NB4 (cell line): ENCODE results near the gene PUM2.

Experiments
- MYC ChIP-seq: IDR thresholded peaks from 2 replicates; pipeline ENCODE4 v1.6.1; 2011; ENCODE audit warnings: low read depth, low read length
- POLR2A ChIP-seq: IDR thresholded peaks from 2 replicates; pipeline ENCODE4 v1.6.1; 2011; ENCODE audit warnings: mild to moderate bottlenecking; ENCODE audit not compliant: insufficient read length; ENCODE audit errors: extremely low read depth
- TF ChIP-seq, protein P1 (sequence below): IDR thresholded peaks from one replicate; pipeline ENCODE4 v1.5.1; 2012; ENCODE audit warnings: low read depth, low read length
- TF ChIP-seq, protein P2 (sequence below): IDR thresholded peaks from 2 replicates; pipeline ENCODE4 v1.6.1; 2011; ENCODE audit warnings: low read depth, low read length

DNA sequence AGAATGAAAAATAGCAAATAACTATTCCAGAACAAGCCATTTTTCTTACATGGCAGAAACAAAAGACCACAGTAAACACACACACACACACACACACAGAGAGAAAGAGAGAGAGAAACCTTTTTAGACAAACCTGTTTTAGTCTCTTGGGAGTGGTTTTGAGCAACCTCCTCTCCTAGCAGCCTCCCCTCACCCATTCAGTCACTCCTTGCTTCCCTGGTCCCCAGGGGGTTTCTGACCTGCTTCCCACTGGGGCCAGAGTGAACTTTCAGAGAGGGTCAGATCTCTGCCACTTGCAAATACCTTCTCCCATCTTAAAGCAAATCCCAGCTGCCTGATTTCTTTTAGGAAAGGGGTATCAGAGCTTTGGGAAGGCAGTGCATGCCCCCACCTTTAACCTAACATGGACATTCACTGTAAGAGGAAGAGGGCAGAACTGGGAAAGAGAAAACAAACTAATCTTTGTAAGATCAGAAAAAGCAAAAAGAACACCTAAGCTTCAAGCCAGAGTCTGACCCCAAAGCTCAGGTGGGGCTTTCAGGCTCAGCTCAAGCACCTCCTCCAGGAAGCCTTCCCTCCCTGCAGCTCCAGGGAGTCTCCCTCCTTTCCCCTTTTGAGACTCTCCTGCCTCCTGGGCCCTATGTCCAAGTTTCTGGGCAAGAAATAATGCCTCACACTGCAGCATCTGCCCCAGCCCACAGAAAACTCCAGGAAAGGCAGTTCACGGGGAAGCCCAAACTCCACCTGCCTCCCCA, 128.5 kb downstream of the PUM2 start:
- TF ChIP-seq POLR2A (no peak), MYC (no peak)
- TF ChIP-seq, protein P1, sequence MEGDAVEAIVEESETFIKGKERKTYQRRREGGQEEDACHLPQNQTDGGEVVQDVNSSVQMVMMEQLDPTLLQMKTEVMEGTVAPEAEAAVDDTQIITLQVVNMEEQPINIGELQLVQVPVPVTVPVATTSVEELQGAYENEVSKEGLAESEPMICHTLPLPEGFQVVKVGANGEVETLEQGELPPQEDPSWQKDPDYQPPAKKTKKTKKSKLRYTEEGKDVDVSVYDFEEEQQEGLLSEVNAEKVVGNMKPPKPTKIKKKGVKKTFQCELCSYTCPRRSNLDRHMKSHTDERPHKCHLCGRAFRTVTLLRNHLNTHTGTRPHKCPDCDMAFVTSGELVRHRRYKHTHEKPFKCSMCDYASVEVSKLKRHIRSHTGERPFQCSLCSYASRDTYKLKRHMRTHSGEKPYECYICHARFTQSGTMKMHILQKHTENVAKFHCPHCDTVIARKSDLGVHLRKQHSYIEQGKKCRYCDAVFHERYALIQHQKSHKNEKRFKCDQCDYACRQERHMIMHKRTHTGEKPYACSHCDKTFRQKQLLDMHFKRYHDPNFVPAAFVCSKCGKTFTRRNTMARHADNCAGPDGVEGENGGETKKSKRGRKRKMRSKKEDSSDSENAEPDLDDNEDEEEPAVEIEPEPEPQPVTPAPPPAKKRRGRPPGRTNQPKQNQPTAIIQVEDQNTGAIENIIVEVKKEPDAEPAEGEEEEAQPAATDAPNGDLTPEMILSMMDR: no peak
- TF ChIP-seq, protein P2, sequence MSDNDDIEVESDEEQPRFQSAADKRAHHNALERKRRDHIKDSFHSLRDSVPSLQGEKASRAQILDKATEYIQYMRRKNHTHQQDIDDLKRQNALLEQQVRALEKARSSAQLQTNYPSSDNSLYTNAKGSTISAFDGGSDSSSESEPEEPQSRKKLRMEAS: no peak
